IPS DF 6.9 (cell line): ENCODE results near the gene TTLL13.
"Not testable (repeated sequence)": the region's sequence is repeated elsewhere in the genome, so short reads cannot be mapped to it uniquely, and the experiment has no call there.

Experiments used
- DNase-seq: peaks from one replicate; pipeline ENCODE4 v3.0.0-alpha.2; 2013; ENCODE audit warnings: low read depth, low spot score
- H3K27ac ChIP-seq: one replicate; pipeline ENCODE4 v1.5.1; 2013; ENCODE audit warnings: low read length, control low read depth
- H3K27me3 ChIP-seq: 2 replicates; pipeline ENCODE4 v1.6.1; 2013; ENCODE audit warnings: mild to moderate bottlenecking, low read length; ENCODE audit not compliant: control insufficient read depth, insufficient read depth
- H3K36me3 ChIP-seq: 2 replicates; pipeline ENCODE4 v1.6.1; 2013; ENCODE audit warnings: low read length; ENCODE audit not compliant: control insufficient read depth, insufficient read depth
- H3K4me1 ChIP-seq: 2 replicates; pipeline ENCODE4 v1.6.1; 2013; ENCODE audit warnings: low read length; ENCODE audit not compliant: control insufficient read depth, insufficient read depth
- H3K4me3 ChIP-seq: 2 replicates; pipeline ENCODE4 v1.5.1; 2013; ENCODE audit warnings: mild to moderate bottlenecking, low read length
- H3K9me3 ChIP-seq: 2 replicates; pipeline ENCODE4 v1.6.1; 2013; ENCODE audit warnings: low read length, inconsistent platforms; ENCODE audit not compliant: control insufficient read depth, insufficient read depth
- WGBS: extraction: QIAGEN DNeasy Blood & Tissue Kit; methylation state at CpG from one replicate; pipeline ENCODE4 v1.1.7; 2013; ENCODE audit warnings: mixed read lengths, missing lambda C conversion rate; ENCODE audit not compliant: insufficient read length, insufficient coverage; 5-methylcytosine and 5-hydroxymethylcytosine counted together

TTLL13 gene

DNA sequence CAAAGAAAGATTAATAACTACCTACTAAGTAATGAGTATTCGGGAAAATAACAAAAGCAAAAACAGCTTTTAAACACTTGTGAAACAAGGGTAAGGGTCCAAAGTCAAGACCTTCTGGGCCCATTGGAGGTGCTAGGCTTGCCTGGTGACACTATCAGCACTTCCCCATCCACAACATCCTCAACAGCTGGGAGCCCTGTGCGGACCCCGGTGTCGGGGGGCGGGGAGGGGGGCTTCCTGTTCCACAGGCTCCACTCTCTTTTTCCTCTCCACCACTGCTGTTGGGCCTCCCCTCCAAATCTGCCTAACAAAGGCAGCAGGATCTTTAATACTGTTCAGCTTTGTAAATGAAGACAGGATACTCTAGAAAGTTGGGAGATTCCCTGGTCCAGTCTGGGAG is 37.7 kb downstream of the TTLL13 start:
- H3K4me3 ChIP-seq, result no peak overlapping the region
- H3K4me1 ChIP-seq, result no peaks in the 10 kb centered on the region
- no peaks in the 10 kb centered on the region for H3K27me3 ChIP-seq
- no peaks in the 10 kb centered on the region for H3K9me3 ChIP-seq
- no CpG with 5 or more reads among the region's 5 CpGs for WGBS
- no peaks in the 10 kb centered on the region for H3K36me3 ChIP-seq
- H3K27ac ChIP-seq, result no peak overlapping the region
- no peak for DNase-seq

DNA sequence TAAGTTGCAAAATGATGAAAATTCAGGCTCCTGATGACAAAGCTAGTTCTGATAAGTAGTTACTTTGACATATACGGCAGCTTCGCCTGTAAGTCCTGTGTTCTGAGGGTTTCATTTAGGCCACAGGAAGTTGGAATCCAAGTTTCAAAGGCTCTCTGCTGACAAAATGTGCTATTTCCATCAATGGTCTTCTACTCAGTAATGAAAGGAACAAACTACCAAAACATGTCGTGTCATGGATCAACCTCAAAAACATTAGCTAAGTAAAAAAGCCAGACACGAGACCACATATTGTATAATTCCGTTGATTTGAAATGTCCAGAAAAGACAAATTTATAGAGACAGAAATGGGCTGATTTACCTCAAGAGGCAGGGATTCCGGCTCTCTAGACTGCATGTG is 38.6 kb downstream of the TTLL13 start:
- Histone ChIP-seq H3K27ac (no peak overlapping the region), H3K27me3 (no peaks in the 10 kb centered on the region), H3K9me3 (no peaks in the 10 kb centered on the region), H3K36me3 (no peaks in the 10 kb centered on the region), H3K4me1 (no peaks in the 10 kb centered on the region), H3K4me3 (no peak overlapping the region)
- no peak for DNase-seq
- no CpG with 5 or more reads among the region's 6 CpGs for WGBS

DNA sequence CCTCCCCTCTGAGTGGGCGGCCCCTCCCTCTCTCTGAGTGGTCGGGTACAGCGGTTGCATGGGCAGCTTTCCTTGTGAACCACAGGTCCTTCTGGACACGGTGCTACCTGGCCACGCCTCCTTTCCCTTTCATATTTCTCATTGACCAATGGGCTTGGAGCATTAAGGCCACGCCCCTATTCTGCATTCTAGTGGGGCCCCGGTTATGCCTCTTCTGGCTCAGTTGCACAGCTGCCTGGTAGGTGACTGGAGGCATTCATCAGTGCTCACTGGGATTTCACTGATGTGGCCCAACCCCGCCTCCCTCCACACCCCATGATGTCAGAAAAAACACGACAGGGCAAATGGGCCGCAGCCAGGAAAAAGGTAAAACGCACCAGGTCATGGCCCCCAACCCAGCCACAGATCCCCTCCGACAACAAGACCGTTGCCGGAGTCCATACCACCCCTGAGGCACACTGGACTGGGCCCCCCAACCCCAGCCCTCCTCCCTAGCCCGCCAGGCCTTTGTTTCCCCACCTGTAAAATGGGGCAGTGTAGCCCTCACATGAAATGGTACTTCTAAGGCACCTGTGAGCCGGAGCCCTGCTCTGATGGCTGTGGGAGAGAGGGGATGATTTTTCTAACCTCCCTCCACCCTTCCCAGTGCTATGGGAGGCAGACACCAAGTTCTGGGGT is 42.5 kb downstream of the TTLL13 start:
- DNase-seq, result no peak
- WGBS, result no CpG with 5 or more reads among the region's 16 CpGs
- H3K27me3 ChIP-seq, result no peaks in the 10 kb centered on the region
- no peaks in the 10 kb centered on the region for H3K36me3 ChIP-seq
- H3K4me1 ChIP-seq, result no peaks in the 10 kb centered on the region; the same call in 1 of the 2 replicates
- H3K27ac ChIP-seq, result no peak overlapping the region
- no peak overlapping the region for H3K4me3 ChIP-seq
- no peaks in the 10 kb centered on the region for H3K9me3 ChIP-seq

DNA sequence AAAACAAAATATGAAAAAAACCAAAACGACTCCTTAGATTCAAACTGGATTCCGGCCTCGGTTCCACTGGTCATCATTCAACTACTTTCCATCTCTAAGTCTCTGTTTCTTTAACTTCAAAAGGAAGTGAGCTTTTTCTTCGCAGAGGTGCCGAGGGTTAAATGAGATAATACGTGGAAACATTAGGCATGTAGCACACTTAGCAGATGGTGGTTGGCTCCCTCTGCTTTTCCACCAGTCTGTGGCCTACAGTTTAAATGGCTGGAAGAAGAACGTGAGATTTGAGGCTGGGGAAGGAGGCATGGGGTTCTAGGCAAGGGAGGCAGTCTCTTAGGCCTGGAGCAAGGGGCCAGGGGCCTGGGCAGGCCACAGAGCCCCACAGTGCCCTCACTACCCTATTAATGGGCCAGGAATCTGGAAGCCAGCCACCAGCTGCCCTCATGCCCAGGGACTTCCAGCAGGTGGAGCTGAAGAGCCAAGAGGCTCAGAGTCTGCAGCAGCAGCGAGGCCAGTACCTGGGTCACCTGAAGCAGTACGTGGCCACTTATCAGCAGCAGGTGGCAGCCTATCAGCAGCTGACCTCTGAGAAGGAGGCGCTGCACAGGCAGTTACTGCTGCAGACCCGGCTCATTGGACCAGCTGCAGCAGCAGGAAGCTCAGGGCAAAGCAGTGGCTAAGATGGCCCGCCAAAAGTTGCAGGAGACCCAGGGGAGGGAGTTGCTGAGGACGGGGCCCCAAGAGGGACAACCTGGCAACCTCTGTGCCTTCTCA is 43.9 kb downstream of the TTLL13 start:
- no CpG with 5 or more reads among the region's 13 CpGs for WGBS
- H3K9me3 ChIP-seq, H3K36me3 ChIP-seq, H3K4me1 ChIP-seq, H3K27ac ChIP-seq, H3K4me3 ChIP-seq, H3K27me3 ChIP-seq: not testable (repeated sequence)
- peak; percentile 95 for DNase-seq

DNA sequence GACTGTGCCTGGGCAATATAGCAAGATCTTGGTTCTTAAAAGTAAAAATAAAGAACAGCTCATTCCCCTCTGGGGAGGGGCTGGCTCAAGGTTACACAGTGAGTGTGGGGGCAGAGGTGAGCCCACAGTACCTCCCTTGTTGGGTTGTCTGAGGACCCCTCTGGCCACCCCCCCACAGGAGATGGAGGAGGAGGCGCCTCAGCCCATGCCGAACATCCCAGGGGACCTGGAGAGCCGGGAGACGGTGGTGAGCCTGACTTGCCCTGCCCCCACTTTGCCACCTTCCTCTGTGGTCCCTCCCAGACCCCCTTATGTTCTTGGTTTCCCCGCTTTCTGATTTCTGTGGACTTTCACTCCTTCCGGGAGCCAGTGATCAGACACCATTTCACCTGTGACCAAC is 44.8 kb downstream of the TTLL13 start:
- H3K4me3 ChIP-seq, result no peak overlapping the region
- no peak overlapping the region for H3K27ac ChIP-seq
- H3K9me3 ChIP-seq, result no peaks in the 10 kb centered on the region
- H3K4me1 ChIP-seq, result no peaks in the 10 kb centered on the region; the same call in 1 of the 2 replicates
- DNase-seq, result no peak
- H3K36me3 ChIP-seq, result no peaks in the 10 kb centered on the region
- WGBS, result no CpG with 5 or more reads among the region's 6 CpGs
- H3K27me3 ChIP-seq, result no peaks in the 10 kb centered on the region

DNA sequence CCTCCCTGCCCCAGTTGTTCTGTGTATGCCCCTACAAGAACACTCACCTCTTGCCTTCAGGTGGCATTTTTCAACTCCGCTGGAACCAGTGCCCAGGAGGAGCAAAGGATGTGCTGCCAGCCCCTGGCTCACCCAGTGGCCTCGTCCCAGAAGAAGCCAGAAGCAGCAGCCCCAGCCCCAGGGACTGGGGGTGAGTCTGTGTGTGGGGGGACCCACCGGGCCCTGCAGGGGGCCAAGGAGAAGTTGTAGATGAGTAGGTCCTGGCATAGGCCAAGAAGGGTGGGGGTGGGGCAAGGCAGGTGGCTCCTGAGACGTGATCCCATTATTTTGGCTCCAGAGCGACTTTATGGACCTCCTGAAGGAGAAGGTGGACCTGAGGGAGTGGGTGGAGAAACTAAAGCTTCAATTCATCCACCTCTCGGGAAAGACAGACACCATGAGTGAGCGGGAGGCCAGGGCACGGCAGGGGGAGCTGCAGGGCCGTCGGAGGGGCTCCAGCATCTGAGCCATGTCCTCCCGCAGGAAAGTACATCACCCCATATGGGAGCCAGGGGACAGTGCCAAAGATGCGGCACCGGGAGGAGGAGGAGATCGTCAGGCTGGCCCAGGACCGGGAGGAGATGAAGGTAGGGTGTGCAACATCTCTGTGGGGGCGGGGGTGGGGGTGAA is 45.4 kb downstream of the TTLL13 start:
- no CpG with 5 or more reads among the region's 16 CpGs for WGBS
- no peak overlapping the region for H3K4me3 ChIP-seq
- no peak for DNase-seq
- H3K27me3 ChIP-seq, result no peaks in the 10 kb centered on the region
- no peaks in the 10 kb centered on the region for H3K36me3 ChIP-seq
- no peak overlapping the region for H3K27ac ChIP-seq
- H3K9me3 ChIP-seq, result no peaks in the 10 kb centered on the region
- no peaks in the 10 kb centered on the region; the same call in 1 of the 2 replicates for H3K4me1 ChIP-seq

DNA sequence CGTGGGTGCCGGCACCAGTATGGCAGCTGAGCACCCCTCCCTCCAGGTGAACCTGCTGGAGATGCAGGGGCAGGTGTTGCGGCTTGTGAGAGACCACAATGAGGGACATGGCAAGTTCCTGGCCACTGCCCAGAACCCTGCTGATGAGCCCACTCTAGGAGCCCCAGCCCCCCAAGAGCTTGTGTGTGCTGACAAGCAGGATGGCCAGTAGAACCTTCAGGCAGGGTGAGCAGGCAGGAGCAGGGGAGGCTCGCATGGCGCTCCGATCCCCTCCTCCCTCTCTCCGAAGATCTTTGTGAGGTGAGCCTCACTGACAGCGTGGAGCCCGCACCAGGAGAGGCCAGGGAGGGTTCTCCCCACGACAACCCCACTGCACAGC is 45.9 kb downstream of the TTLL13 start:
- WGBS, result no CpG with 5 or more reads among the region's 10 CpGs
- no peaks in the 10 kb centered on the region; the same call in 1 of the 2 replicates for H3K4me1 ChIP-seq
- H3K27me3 ChIP-seq, result no peaks in the 10 kb centered on the region
- no peaks in the 10 kb centered on the region for H3K36me3 ChIP-seq
- no peak overlapping the region for H3K4me3 ChIP-seq
- DNase-seq, result no peak
- no peak overlapping the region for H3K27ac ChIP-seq
- no peaks in the 10 kb centered on the region for H3K9me3 ChIP-seq

DNA sequence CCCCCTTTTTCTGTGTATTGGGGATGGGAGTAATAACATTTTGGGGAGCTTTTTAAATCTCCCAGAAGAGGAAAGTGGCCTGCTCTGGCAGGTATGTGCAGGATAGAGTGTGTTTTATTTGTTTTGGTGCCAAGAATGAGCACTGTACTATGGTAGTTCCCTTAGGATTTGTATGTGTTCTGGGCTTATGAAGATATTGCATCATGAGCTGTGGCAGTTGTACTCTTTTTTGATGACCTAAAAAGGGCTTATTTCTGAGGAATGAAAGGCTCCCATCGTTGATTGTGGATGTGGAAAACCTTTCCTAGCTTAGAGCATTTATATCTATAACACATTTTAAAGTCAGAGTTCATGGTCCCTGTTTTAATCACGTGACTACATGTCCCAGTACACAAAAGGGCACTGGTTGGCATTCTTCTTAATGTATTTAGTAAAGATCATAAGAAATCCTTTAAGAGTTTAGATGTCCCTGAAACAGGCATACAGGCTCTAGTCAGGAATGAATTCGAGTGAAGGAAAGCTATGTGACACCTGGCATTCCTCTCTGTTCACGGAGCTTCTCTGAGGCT is 47.0 kb downstream of the TTLL13 start:
- H3K36me3 ChIP-seq, H3K4me3 ChIP-seq, DNase-seq, H3K9me3 ChIP-seq, H3K27ac ChIP-seq, H3K4me1 ChIP-seq, H3K27me3 ChIP-seq: not testable (repeated sequence)
- no CpG with 5 or more reads among the region's 4 CpGs for WGBS

DNA sequence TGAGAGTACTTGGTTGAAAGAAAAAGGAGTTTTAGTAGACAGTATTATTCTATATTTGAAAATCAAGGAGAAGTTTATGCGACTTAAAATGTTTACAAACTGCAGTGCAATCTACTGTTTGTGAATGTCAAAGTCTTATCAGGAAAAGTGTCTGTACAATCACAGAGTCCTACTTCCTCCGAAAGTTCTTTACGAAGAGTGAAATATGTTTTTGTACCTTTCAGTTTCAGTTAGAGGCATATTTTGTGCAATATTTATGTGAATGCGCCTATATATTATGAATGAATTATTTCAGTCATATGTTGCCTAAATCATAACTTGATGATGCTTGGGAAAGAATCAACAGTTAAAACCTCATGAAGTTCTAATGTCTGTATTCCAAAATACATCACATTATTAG is 47.7 kb downstream of the TTLL13 start:
- Histone ChIP-seq H3K4me3 (no peak overlapping the region), H3K9me3 (no peaks in the 10 kb centered on the region), H3K4me1 (peaks cover 3% of the 10 kb centered on the region), H3K27ac (no peak overlapping the region), H3K27me3 (no peaks in the 10 kb centered on the region), H3K36me3 (no peaks in the 10 kb centered on the region)
- WGBS, result no CpG with 5 or more reads among the region's 4 CpGs
- DNase-seq, result no peak

DNA sequence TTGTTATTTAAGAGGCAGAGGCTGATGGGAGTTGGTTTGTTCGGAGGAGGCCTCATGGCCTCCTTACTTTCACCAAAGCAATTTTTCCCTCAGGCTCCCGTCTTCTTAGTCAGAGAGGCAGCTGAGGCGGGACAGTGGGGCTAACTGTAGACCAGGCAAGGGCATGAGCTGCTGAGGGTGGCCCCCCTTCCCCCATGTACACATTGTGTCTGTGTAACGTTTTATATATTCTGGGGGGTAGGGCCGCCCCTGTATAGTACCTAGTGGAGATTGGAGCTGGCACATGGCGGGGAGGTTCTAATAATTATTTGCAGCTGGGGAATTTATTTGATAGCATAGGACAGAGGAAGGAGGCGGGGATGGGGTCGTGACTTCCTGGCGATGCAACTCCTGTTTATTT is 51.2 kb downstream of the TTLL13 start:
- Histone ChIP-seq H3K4me1 (peaks cover 3% of the 10 kb centered on the region), H3K9me3 (no peaks in the 10 kb centered on the region), H3K4me3 (no peak overlapping the region), H3K27me3 (no peaks in the 10 kb centered on the region), H3K27ac (no peak overlapping the region), H3K36me3 (no peaks in the 10 kb centered on the region)
- WGBS, result no CpG with 5 or more reads among the region's 9 CpGs
- DNase-seq, result no peak
